PC-9 (cell line): ENCODE measurements around the gene A4GNT. TPM values are rescaled to one million over a fixed set of nuclear protein-coding genes. Genes with fewer than 3 reads are reported as not detected.

Source experiments
- BruUV-seq: library from RNA; stranded (reverse); fragments of 400-500 nt; replicated peaks from 2 replicates; lab custom pipeline; 2021; lab: Mats Ljungman, UMichigan
- CTCF ChIA-PET: fragments of 300-600 bp; sonication (Branson Sonifier 250); formaldehyde crosslinking; loops from one replicate; lab custom pipeline; 2022; ENCODE audit warnings: antibody characterized with exemption; lab: Charles Lee
- POLR2A ChIA-PET: fragments of 300-600 bp; sonication (Branson Sonifier 250); formaldehyde crosslinking; loops from one replicate; lab custom pipeline; 2022; ENCODE audit warnings: antibody characterized with exemption; ENCODE audit not compliant: unreplicated experiment; lab: Charles Lee
- DNase-seq, 2 experiments: peaks; one replicate each; pipeline versions ENCODE4 v3.0.0 to v3.0.0-alpha.2; 2015 to 2022; ENCODE audit warnings: mixed read lengths in 1 of 2
- H2AFZ ChIP-seq: fragments of 200-600 bp; sonication (generic); 2 replicates; pipeline ENCODE4 v1.8.1; 2017; ENCODE audit warnings: antibody characterized with exemption
- H3F3A ChIP-seq: fragments of 200-600 bp; sonication (generic); 2 replicates; pipeline ENCODE4 v1.8.1; 2017; ENCODE audit warnings: antibody characterized with exemption, mild to moderate bottlenecking, low read depth; ENCODE audit not compliant: insufficient read depth
- H3K27ac ChIP-seq: fragments of 200-600 bp; sonication (generic); 2 replicates; pipeline ENCODE4 v1.6.1; 2016; ENCODE audit warnings: mixed run types
- H3K27me3 ChIP-seq: fragments of 200-600 bp; sonication (generic); 2 replicates; pipeline ENCODE4 v1.6.1; 2016; ENCODE audit warnings: low read depth, mixed run types; ENCODE audit not compliant: insufficient read depth
- H3K36me3 ChIP-seq: fragments of 200-600 bp; sonication (generic); 2 replicates; pipeline ENCODE4 v1.6.1; 2016; ENCODE audit warnings: low read depth, mixed run types
- H3K4me1 ChIP-seq: fragments of 200-600 bp; sonication (generic); replicated peaks from 2 replicates; pipeline ENCODE4 v1.6.1; 2016; ENCODE audit warnings: mixed run types; ENCODE audit not compliant: insufficient read depth
- H3K4me2 ChIP-seq: fragments of 200-600 bp; sonication (generic); 2 replicates; pipeline ENCODE4 v1.6.1; 2017; ENCODE audit warnings: mixed run types
- H3K4me3 ChIP-seq: fragments of 200-600 bp; sonication (generic); 2 replicates; pipeline ENCODE4 v1.6.1; 2016; ENCODE audit warnings: mixed run types
- H3K79me2 ChIP-seq: fragments of 200-600 bp; sonication (generic); 2 replicates; pipeline ENCODE4 v1.6.1; 2017; ENCODE audit warnings: low read depth, mixed run types
- H3K9me2 ChIP-seq: fragments of 200-600 bp; sonication (generic); 2 replicates; pipeline ENCODE4 v1.8.1; 2017; ENCODE audit warnings: mild to moderate bottlenecking; ENCODE audit not compliant: insufficient read depth
- H3K9me3 ChIP-seq: fragments of 200-600 bp; sonication (generic); 2 replicates; pipeline ENCODE4 v1.8.1; 2016; ENCODE audit warnings: low read depth; ENCODE audit not compliant: insufficient read depth
- H4K20me1 ChIP-seq: fragments of 200-600 bp; sonication (generic); 2 replicates; pipeline ENCODE4 v1.8.1; 2017; ENCODE audit not compliant: insufficient read depth
- EZH2 ChIP-seq: fragments of 200-600 bp; sonication (generic); IDR thresholded peaks from 2 replicates; pipeline ENCODE4 v1.8.0; 2017; ENCODE audit warnings: antibody characterized with exemption, low read depth
- intact Hi-C: fragments of 100-400 bp; cut with micrococcal nuclease; formaldehyde crosslinking; loops from one replicate; pipeline ENCODE4 v1.10.0; 2022; ENCODE audit not compliant: unreplicated experiment
- total RNA-seq: library from RNA; stranded (reverse); gene quantifications from 2 replicates; pipeline ENCODE4 v1.2.3, GENCODE V29; 2021
- TF ChIP-seq, protein P1 (sequence below): fragments of 200-600 bp; sonication (generic); conservative IDR thresholded peaks from 2 replicates; pipeline ENCODE4 v1.6.1; 2017; ENCODE audit warnings: mixed run types, antibody characterized with exemption, mild to moderate bottlenecking, moderate library complexity

A4GNT gene
- total RNA-seq, 1 experiment from 2014 or later, result not detected

DNA sequence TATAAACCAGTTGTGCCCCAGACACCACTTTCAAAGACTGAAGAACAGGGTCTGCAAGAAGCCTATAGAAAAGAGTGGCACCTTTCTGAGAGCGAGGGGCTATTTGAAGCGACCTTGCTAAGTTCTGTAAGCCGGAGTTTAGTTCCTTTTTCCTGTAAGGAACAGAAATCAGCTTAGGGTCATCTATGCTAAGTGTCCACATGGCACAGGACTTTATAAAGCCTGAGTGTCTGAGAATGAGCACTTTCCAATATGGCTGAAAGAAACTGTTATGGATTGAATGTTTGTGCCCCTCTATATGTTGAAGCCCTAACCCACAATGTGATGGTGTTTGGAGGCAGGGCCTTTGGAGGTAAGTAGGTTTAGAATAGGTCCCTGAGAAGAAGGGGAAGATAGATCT is 4.0 kb upstream of the A4GNT start:
- no peaks in the 10 kb centered on the region for H3K9me3 ChIP-seq
- H3F3A ChIP-seq, result no peaks in the 10 kb centered on the region
- no peaks in the 10 kb centered on the region for H4K20me1 ChIP-seq
- DNase-seq, result no peak
- no peak overlapping the region for H2AFZ ChIP-seq
- no peaks in the 10 kb centered on the region for H3K36me3 ChIP-seq
- POLR2A ChIA-PET, result no interaction called here
- no peaks in the 10 kb centered on the region for H3K79me2 ChIP-seq
- H3K27ac ChIP-seq, result no peak overlapping the region
- no TSS peak for BruUV-seq
- CTCF ChIA-PET, result no interaction called here
- H3K4me3 ChIP-seq, result no peak overlapping the region
- no peaks in the 10 kb centered on the region for H3K4me1 ChIP-seq
- no peaks in the 10 kb centered on the region for H3K27me3 ChIP-seq
- intact Hi-C loops, result no loop called here
- H3K4me2 ChIP-seq, result no peak overlapping the region
- no peaks in the 10 kb centered on the region for H3K9me2 ChIP-seq
- no peak for TF ChIP-seq EZH2
- TF ChIP-seq, protein P1, sequence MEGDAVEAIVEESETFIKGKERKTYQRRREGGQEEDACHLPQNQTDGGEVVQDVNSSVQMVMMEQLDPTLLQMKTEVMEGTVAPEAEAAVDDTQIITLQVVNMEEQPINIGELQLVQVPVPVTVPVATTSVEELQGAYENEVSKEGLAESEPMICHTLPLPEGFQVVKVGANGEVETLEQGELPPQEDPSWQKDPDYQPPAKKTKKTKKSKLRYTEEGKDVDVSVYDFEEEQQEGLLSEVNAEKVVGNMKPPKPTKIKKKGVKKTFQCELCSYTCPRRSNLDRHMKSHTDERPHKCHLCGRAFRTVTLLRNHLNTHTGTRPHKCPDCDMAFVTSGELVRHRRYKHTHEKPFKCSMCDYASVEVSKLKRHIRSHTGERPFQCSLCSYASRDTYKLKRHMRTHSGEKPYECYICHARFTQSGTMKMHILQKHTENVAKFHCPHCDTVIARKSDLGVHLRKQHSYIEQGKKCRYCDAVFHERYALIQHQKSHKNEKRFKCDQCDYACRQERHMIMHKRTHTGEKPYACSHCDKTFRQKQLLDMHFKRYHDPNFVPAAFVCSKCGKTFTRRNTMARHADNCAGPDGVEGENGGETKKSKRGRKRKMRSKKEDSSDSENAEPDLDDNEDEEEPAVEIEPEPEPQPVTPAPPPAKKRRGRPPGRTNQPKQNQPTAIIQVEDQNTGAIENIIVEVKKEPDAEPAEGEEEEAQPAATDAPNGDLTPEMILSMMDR, result no peak

DNA sequence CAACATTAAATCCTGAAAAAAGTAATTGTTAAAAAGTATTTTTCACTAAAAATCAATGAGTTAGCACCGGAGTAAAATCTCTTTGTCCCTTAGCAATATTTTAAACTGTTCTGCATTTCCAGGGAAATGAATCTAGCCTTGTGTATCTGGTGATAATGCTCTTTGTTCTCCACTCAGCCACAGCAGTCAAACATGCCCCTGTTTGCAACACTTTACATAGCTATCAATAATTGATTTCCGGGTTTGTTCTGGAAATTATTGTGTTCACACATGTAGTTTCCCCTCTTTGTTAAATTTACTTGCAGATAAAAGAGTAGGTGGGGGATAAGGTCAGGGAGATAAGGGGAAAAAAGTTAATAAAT is 3.6 kb upstream of the A4GNT start:
- BruUV-seq, result no TSS peak
- ChIA-PET CTCF (no interaction called here), POLR2A (no interaction called here)
- Histone ChIP-seq H4K20me1 (no peaks in the 10 kb centered on the region), H2AFZ (no peak overlapping the region), H3K4me2 (no peak overlapping the region), H3K9me3 (no peaks in the 10 kb centered on the region), H3K27me3 (no peaks in the 10 kb centered on the region), H3K36me3 (no peaks in the 10 kb centered on the region), H3K9me2 (no peaks in the 10 kb centered on the region), H3K4me1 (no peaks in the 10 kb centered on the region), H3F3A (no peaks in the 10 kb centered on the region), H3K27ac (no peak overlapping the region), H3K4me3 (no peak overlapping the region), H3K79me2 (no peaks in the 10 kb centered on the region)
- no peak for TF ChIP-seq EZH2
- TF ChIP-seq, protein P1, result no peak
- intact Hi-C loops, result no loop called here
- no peak for DNase-seq

DNA sequence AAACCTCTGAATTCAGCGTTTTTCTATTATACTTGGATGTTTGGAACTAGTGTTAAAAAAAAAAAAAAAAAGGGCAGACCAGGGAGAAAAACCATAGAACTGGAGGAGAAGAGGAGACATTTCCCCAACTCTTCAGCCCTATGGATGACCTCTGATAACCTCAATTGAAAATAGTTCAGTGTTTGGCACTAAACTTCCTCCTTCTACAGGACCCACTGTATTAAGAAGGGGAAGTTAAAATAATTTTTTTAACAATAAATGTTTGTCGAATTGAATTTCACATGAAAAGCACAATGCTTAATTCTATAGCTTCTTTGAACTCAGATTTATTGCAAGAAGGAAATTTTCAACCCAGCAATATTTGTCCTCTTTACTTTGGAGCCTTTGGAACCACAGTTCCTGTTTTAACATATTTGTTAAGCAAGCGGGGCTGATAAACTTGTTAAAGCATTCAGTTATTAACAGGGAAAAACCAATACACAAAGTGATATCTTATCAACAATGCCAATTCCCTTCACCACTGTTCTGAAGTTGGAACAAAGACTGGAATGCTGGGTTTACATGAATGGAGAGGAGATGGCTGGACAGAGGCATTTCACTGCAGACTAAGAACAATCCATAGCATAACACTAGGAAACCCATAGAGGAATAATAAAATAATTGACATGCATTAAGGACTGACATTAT is 3.1 kb upstream of the A4GNT start:
- Histone ChIP-seq H4K20me1 (no peaks in the 10 kb centered on the region), H3K4me3 (no peak overlapping the region), H3K4me2 (no peak overlapping the region), H3K4me1 (no peaks in the 10 kb centered on the region), H3K27me3 (no peaks in the 10 kb centered on the region), H3K9me2 (no peaks in the 10 kb centered on the region), H3K9me3 (no peaks in the 10 kb centered on the region), H3K79me2 (no peaks in the 10 kb centered on the region), H3F3A (no peaks in the 10 kb centered on the region), H2AFZ (no peak overlapping the region), H3K27ac (no peak overlapping the region), H3K36me3 (no peaks in the 10 kb centered on the region)
- BruUV-seq, result no TSS peak
- ChIA-PET CTCF (no interaction called here), POLR2A (no interaction called here)
- no peak for TF ChIP-seq EZH2
- TF ChIP-seq, protein P1, result no peak
- DNase-seq, result no peak
- intact Hi-C loops, result no loop called here
